ENCODE results near the gene SLC45A3.

Gene SLC45A3

GRCh38 chr1:205667909-205668643, 12.2 kb downstream of the SLC45A3 start:
- H3K79me2 ChIP-seq, result no peaks in the 10 kb centered on the region
- H3K27me3 ChIP-seq (ENCODE audit: control insufficient read depth, insufficient read depth, low read length), result no peaks in the 10 kb centered on the region
- TF ChIP-seq CTCF (IDR thresholded peaks at IDR 0.05), result no peak
- H3K36me3 ChIP-seq (ENCODE audit: control insufficient read depth, insufficient read depth, low read length), result no peaks in the 10 kb centered on the region
- H3K4me2 ChIP-seq (ENCODE audit: low read length), result no peak overlapping the region
- no peak overlapping the region for H2AFZ ChIP-seq
- no peaks in the 10 kb centered on the region for H3K4me1 ChIP-seq
- H3K9ac ChIP-seq, result no peak overlapping the region
- no peaks in the 10 kb centered on the region for H3K9me3 ChIP-seq (ENCODE audit: control insufficient read depth, low read length)
- H3K27ac ChIP-seq, result no peak overlapping the region
- H3K4me3 ChIP-seq (ENCODE audit: low read depth, low read length), result no peak overlapping the region

- no peak for TF ChIP-seq CTCF (IDR thresholded peaks at IDR 0.05)
- H3K4me1 ChIP-seq, result no peaks in the 10 kb centered on the region
- H3K36me3 ChIP-seq (ENCODE audit: control insufficient read depth, insufficient read depth, low read length), result no peaks in the 10 kb centered on the region
- no peaks in the 10 kb centered on the region for H3K79me2 ChIP-seq
- no peak overlapping the region for H3K27ac ChIP-seq
- no peak overlapping the region for H2AFZ ChIP-seq
- no peaks in the 10 kb centered on the region for H3K27me3 ChIP-seq (ENCODE audit: control insufficient read depth, insufficient read depth, low read length)
- no peak overlapping the region for H3K4me3 ChIP-seq (ENCODE audit: low read depth, low read length)
- no peak overlapping the region for H3K4me2 ChIP-seq (ENCODE audit: low read length)
- no peak overlapping the region for H3K9ac ChIP-seq
- no peaks in the 10 kb centered on the region for H3K9me3 ChIP-seq (ENCODE audit: control insufficient read depth, low read length)
Measured at GRCh38 chr1:205666372-205667166, 13.7 kb downstream of the SLC45A3 start.

GRCh38 chr1:205665201-205666045, 14.9 kb downstream of the SLC45A3 start:
- H3K4me1 ChIP-seq, result no peaks in the 10 kb centered on the region
- H3K27me3 ChIP-seq (ENCODE audit: control insufficient read depth, insufficient read depth, low read length), result no peaks in the 10 kb centered on the region
- H3K9ac ChIP-seq, result no peak overlapping the region
- no peak overlapping the region for H2AFZ ChIP-seq
- H3K4me2 ChIP-seq (ENCODE audit: low read length), result no peak overlapping the region
- H3K27ac ChIP-seq, result no peak overlapping the region
- no peak overlapping the region for H3K4me3 ChIP-seq (ENCODE audit: low read depth, low read length)
- H3K79me2 ChIP-seq, result no peaks in the 10 kb centered on the region
- no peak for TF ChIP-seq CTCF (IDR thresholded peaks at IDR 0.05)
- H3K36me3 ChIP-seq (ENCODE audit: control insufficient read depth, insufficient read depth, low read length), result no peaks in the 10 kb centered on the region
- H3K9me3 ChIP-seq (ENCODE audit: control insufficient read depth, low read length), result no peaks in the 10 kb centered on the region

GRCh38 chr1:205664399-205665017, 15.8 kb downstream of the SLC45A3 start:
- H3K36me3 ChIP-seq (ENCODE audit: control insufficient read depth, insufficient read depth, low read length), result no peaks in the 10 kb centered on the region
- no peak overlapping the region for H2AFZ ChIP-seq
- no peak for TF ChIP-seq CTCF (IDR thresholded peaks at IDR 0.05)
- H3K27me3 ChIP-seq (ENCODE audit: control insufficient read depth, insufficient read depth, low read length), result no peaks in the 10 kb centered on the region
- H3K79me2 ChIP-seq, result no peaks in the 10 kb centered on the region
- H3K9me3 ChIP-seq (ENCODE audit: control insufficient read depth, low read length), result no peaks in the 10 kb centered on the region
- no peak overlapping the region for H3K27ac ChIP-seq
- no peak overlapping the region for H3K4me2 ChIP-seq (ENCODE audit: low read length)
- H3K4me3 ChIP-seq (ENCODE audit: low read depth, low read length), result no peak overlapping the region
- no peak overlapping the region for H3K9ac ChIP-seq
- no peaks in the 10 kb centered on the region for H3K4me1 ChIP-seq
